ENCODE results near the gene CATSPER3.

DNA sequence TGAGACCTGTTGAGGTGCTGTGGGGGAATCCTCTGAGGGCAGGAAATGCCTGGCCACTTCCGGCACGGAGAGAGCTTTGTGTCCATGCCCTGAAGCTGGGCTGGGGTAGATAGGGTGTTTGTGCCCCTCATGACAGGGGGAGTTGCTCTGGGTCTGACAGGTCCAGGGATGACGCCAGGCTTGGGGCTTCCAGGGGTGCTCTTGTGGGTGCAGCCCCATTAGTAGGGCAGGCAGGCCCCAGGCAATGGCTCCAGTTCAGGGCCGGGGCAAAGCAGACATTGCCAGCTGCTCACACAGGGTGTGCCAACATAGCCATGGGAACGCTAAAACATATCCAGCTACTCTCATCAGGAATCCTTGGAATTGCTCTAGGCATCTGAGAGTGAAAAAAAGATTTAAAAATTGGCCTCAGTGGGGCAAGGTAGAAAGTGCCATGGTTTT lies 45.3 kb downstream of the CATSPER3 start:
- TF ChIP-seq EP300 (IDR thresholded peaks at IDR 0.05) = no peak
- TF ChIP-seq ZNF302 (CRISPR knock-in tag; IDR thresholded peaks at IDR 0.05) = no peak
- no peak for TF ChIP-seq RCOR1 (IDR thresholded peaks at IDR 0.05; ENCODE audit: low read depth, low read length)
- TF ChIP-seq CTCF (IDR thresholded peaks at IDR 0.05) = no peak
- no peak for TF ChIP-seq POLR2A (IDR thresholded peaks at IDR 0.05; ENCODE audit: low read length)
- TF ChIP-seq, protein P1, sequence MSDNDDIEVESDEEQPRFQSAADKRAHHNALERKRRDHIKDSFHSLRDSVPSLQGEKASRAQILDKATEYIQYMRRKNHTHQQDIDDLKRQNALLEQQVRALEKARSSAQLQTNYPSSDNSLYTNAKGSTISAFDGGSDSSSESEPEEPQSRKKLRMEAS (IDR thresholded peaks at IDR 0.05) = no peak
- no peak for TF ChIP-seq CBX8 (IDR thresholded peaks at IDR 0.05)
- no peak for TF ChIP-seq GATA3 (IDR thresholded peaks at IDR 0.05; ENCODE audit: borderline replicate concordance)
- TF ChIP-seq, protein P2, sequence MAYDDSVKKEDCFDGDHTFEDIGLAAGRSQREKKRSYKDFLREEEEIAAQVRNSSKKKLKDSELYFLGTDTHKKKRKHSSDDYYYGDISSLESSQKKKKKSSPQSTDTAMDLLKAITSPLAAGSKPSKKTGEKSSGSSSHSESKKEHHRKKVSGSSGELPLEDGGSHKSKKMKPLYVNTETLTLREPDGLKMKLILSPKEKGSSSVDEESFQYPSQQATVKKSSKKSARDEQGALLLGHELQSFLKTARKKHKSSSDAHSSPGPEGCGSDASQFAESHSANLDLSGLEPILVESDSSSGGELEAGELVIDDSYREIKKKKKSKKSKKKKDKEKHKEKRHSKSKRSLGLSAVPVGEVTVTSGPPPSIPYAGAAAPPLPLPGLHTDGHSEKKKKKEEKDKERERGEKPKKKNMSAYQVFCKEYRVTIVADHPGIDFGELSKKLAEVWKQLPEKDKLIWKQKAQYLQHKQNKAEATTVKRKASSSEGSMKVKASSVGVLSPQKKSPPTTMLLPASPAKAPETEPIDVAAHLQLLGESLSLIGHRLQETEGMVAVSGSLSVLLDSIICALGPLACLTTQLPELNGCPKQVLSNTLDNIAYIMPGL (CRISPR knock-in tag; IDR thresholded peaks at IDR 0.05; ENCODE audit: borderline replicate concordance) = no peak
- no peak for TF ChIP-seq MAFK (IDR thresholded peaks at IDR 0.05; ENCODE audit: partially characterized antibody)
- no peak for TF ChIP-seq ZFP36 (IDR thresholded peaks at IDR 0.05; ENCODE audit: borderline replicate concordance, partially characterized antibody)
